ENCODE data around the gene TMEM151A. TPM values are rescaled to one million over a fixed set of nuclear protein-coding genes. Genes with fewer than 3 reads are reported as not detected.

The TMEM151A gene
- total and polyA plus RNA-seq, 2 experiments from 2014 or later: 1.0 to 4.4 TPM

DNA sequence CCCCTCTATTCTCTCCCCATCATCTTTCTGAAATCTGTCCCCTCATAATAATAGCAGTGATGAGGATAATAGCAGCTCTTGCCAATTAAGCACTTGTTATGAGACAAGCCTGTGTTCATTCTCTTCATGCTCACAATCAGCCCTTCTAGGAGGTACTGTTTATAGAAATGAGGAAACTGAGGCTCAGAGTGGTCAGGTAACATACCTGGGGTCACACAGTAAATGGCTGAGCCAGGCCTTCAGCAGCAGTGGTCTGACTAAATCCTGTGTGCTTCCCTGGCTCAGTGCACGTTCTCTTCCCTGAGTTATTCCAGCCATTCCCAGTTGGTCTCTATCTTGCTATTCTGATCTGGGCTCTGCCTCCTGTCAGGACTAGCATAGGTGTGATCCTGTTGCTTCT, 17.5 kb upstream of the TMEM151A start:
- H3K4me3 Mint-ChIP-seq: no peak overlapping the region
- H3K4me1 ChIP-seq (ENCODE audit: insufficient read depth): no peaks in the 10 kb centered on the region; the same call in 1 of the 2 replicates
- no peak for ATAC-seq

More for the DNA sequence above, 17.5 kb upstream of the TMEM151A start:
- no peak for DNase-seq (ENCODE audit: low spot score)
- no peak for TF ChIP-seq STAT1 (IDR thresholded peaks at IDR 0.05; ENCODE audit: unreplicated experiment)
- TF ChIP-seq POLR2AphosphoS5 (IDR thresholded peaks at IDR 0.05; ENCODE audit: low read depth): no peak
- no peak for TF ChIP-seq ZNF114 (CRISPR knock-in tag; IDR thresholded peaks at IDR 0.05)
- TF ChIP-seq, protein P1, sequence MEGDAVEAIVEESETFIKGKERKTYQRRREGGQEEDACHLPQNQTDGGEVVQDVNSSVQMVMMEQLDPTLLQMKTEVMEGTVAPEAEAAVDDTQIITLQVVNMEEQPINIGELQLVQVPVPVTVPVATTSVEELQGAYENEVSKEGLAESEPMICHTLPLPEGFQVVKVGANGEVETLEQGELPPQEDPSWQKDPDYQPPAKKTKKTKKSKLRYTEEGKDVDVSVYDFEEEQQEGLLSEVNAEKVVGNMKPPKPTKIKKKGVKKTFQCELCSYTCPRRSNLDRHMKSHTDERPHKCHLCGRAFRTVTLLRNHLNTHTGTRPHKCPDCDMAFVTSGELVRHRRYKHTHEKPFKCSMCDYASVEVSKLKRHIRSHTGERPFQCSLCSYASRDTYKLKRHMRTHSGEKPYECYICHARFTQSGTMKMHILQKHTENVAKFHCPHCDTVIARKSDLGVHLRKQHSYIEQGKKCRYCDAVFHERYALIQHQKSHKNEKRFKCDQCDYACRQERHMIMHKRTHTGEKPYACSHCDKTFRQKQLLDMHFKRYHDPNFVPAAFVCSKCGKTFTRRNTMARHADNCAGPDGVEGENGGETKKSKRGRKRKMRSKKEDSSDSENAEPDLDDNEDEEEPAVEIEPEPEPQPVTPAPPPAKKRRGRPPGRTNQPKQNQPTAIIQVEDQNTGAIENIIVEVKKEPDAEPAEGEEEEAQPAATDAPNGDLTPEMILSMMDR (conservative IDR thresholded peaks at IDR 0.05; ENCODE audit: low read depth in 2 of 2): no peak
- no peak for TF ChIP-seq EZH2phosphoT487 (IDR thresholded peaks at IDR 0.05; ENCODE audit: unreplicated experiment)
- no peak for TF ChIP-seq NANOG (IDR thresholded peaks at IDR 0.05; ENCODE audit: borderline replicate concordance)
- TF ChIP-seq, protein P2, sequence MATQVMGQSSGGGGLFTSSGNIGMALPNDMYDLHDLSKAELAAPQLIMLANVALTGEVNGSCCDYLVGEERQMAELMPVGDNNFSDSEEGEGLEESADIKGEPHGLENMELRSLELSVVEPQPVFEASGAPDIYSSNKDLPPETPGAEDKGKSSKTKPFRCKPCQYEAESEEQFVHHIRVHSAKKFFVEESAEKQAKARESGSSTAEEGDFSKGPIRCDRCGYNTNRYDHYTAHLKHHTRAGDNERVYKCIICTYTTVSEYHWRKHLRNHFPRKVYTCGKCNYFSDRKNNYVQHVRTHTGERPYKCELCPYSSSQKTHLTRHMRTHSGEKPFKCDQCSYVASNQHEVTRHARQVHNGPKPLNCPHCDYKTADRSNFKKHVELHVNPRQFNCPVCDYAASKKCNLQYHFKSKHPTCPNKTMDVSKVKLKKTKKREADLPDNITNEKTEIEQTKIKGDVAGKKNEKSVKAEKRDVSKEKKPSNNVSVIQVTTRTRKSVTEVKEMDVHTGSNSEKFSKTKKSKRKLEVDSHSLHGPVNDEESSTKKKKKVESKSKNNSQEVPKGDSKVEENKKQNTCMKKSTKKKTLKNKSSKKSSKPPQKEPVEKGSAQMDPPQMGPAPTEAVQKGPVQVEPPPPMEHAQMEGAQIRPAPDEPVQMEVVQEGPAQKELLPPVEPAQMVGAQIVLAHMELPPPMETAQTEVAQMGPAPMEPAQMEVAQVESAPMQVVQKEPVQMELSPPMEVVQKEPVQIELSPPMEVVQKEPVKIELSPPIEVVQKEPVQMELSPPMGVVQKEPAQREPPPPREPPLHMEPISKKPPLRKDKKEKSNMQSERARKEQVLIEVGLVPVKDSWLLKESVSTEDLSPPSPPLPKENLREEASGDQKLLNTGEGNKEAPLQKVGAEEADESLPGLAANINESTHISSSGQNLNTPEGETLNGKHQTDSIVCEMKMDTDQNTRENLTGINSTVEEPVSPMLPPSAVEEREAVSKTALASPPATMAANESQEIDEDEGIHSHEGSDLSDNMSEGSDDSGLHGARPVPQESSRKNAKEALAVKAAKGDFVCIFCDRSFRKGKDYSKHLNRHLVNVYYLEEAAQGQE (IDR thresholded peaks at IDR 0.05; ENCODE audit: unreplicated experiment): no peak
- TF ChIP-seq JUNB (IDR thresholded peaks at IDR 0.05; ENCODE audit: unreplicated experiment): no peak
- TF ChIP-seq CREB1 (CRISPR knock-in tag; IDR thresholded peaks at IDR 0.05; ENCODE audit: low read depth): no peak
- TF ChIP-seq, protein P3, sequence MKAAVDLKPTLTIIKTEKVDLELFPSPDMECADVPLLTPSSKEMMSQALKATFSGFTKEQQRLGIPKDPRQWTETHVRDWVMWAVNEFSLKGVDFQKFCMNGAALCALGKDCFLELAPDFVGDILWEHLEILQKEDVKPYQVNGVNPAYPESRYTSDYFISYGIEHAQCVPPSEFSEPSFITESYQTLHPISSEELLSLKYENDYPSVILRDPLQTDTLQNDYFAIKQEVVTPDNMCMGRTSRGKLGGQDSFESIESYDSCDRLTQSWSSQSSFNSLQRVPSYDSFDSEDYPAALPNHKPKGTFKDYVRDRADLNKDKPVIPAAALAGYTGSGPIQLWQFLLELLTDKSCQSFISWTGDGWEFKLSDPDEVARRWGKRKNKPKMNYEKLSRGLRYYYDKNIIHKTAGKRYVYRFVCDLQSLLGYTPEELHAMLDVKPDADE (IDR thresholded peaks at IDR 0.05): no peak
- TF ChIP-seq, protein P4, sequence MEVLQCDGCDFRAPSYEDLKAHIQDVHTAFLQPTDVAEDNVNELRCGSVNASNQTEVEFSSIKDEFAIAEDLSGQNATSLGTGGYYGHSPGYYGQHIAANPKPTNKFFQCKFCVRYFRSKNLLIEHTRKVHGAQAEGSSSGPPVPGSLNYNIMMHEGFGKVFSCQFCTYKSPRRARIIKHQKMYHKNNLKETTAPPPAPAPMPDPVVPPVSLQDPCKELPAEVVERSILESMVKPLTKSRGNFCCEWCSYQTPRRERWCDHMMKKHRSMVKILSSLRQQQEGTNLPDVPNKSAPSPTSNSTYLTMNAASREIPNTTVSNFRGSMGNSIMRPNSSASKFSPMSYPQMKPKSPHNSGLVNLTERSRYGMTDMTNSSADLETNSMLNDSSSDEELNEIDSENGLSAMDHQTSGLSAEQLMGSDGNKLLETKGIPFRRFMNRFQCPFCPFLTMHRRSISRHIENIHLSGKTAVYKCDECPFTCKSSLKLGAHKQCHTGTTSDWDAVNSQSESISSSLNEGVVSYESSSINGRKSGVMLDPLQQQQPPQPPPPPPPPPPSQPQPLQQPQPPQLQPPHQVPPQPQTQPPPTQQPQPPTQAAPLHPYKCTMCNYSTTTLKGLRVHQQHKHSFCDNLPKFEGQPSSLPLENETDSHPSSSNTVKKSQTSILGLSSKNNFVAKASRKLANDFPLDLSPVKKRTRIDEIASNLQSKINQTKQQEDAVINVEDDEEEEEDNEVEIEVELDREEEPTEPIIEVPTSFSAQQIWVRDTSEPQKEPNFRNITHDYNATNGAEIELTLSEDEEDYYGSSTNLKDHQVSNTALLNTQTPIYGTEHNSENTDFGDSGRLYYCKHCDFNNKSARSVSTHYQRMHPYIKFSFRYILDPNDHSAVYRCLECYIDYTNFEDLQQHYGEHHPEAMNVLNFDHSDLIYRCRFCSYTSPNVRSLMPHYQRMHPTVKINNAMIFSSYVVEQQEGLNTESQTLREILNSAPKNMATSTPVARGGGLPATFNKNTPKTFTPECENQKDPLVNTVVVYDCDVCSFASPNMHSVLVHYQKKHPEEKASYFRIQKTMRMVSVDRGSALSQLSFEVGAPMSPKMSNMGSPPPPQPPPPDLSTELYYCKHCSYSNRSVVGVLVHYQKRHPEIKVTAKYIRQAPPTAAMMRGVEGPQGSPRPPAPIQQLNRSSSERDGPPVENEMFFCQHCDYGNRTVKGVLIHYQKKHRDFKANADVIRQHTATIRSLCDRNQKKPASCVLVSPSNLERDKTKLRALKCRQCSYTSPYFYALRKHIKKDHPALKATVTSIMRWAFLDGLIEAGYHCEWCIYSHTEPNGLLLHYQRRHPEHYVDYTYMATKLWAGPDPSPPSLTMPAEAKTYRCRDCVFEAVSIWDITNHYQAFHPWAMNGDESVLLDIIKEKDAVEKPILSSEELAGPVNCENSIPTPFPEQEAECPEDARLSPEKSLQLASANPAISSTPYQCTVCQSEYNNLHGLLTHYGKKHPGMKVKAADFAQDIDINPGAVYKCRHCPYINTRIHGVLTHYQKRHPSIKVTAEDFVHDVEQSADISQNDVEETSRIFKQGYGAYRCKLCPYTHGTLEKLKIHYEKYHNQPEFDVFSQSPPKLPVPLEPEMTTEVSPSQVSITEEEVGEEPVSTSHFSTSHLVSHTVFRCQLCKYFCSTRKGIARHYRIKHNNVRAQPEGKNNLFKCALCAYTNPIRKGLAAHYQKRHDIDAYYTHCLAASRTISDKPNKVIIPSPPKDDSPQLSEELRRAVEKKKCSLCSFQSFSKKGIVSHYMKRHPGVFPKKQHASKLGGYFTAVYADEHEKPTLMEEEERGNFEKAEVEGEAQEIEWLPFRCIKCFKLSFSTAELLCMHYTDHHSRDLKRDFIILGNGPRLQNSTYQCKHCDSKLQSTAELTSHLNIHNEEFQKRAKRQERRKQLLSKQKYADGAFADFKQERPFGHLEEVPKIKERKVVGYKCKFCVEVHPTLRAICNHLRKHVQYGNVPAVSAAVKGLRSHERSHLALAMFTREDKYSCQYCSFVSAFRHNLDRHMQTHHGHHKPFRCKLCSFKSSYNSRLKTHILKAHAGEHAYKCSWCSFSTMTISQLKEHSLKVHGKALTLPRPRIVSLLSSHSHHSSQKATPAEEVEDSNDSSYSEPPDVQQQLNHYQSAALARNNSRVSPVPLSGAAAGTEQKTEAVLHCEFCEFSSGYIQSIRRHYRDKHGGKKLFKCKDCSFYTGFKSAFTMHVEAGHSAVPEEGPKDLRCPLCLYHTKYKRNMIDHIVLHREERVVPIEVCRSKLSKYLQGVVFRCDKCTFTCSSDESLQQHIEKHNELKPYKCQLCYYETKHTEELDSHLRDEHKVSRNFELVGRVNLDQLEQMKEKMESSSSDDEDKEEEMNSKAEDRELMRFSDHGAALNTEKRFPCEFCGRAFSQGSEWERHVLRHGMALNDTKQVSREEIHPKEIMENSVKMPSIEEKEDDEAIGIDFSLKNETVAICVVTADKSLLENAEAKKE (CRISPR knock-in tag; IDR thresholded peaks at IDR 0.05): no peak
- no peak for TF ChIP-seq ZNF331 (CRISPR knock-in tag; IDR thresholded peaks at IDR 0.05; ENCODE audit: low read depth)
- TF ChIP-seq EZH2 (IDR thresholded peaks at IDR 0.05; ENCODE audit: low read depth, unreplicated experiment): no peak
- Mint-ChIP-seq H3K9me3 (no peaks in the 10 kb centered on the region), H3K36me3 (ENCODE audit: low read depth) (peaks cover 31% of the 10 kb centered on the region), H3K27me3 (ENCODE audit: insufficient read depth, low read depth, poor library complexity) (peaks cover 11% of the 10 kb centered on the region), H3K4me1 (peaks cover 14% of the 10 kb centered on the region), H3K27ac (no peak overlapping the region)
- Histone ChIP-seq H3K27me3 (ENCODE audit: insufficient read depth) (no peaks in the 10 kb centered on the region), H2AFZ (no peak overlapping the region), H3K79me2 (replicated peaks; ENCODE audit: insufficient read depth) (peaks cover 20% of the 10 kb centered on the region), H4K20me1 (replicated peaks; ENCODE audit: insufficient read depth) (peaks cover 7% of the 10 kb centered on the region), H3F3A (replicated peaks; ENCODE audit: low read depth) (0 out of 2 replicates have a peak, but pooled peaks cover 7% of the 10 kb centered on the region), H3K4me2 (no peak overlapping the region), H3K4me3 (no peak overlapping the region), H3K36me3 (ENCODE audit: insufficient read depth) (no peaks in the 10 kb centered on the region), H3K27ac (ENCODE audit: low read depth) (no peak overlapping the region), H3K9me2 (ENCODE audit: insufficient read depth) (no peaks in the 10 kb centered on the region)
